Measurements from ENCODE around the gene ISCA2.

GRCh38 chr14:74528406-74528805 lies 34.8 kb downstream of the ISCA2 start:
- TF ChIP-seq EZH2phosphoT487 (IDR thresholded peaks at IDR 0.05; ENCODE audit: low read depth), result no peak
- no peak for TF ChIP-seq CTCF (IDR thresholded peaks at IDR 0.05; ENCODE audit: low read depth, low read length)

Measured in OCI-LY3 (cell line).